ENCODE data around the gene MNT.

MNT gene

GRCh38 chr17:2371183-2372130 lies 29.4 kb downstream of the MNT start:
- TF ChIP-seq CTCF (IDR thresholded peaks at IDR 0.05; ENCODE audit: borderline replicate concordance, control extremely low read depth, extremely low read depth, insufficient read depth, missing control alignments) = no peak

DNA sequence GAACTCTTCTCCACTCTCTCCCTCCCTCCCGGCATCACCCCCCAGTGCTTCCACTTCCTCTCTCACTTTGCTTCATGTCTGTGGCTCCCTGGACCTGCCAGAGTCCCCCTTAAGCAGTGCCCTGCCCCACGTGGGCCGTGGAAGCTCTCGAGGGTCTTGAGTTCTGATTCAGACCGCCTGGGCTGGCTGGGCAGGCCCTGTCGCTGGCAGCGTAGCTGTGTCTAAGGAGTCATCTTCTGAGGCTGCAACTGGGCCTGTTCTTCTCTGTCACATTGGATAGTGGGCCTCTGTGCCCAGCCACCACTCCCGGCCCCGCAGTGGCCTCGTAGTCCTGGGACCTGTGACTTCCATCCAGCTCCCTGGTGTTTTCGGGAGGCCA lies 30.7 kb downstream of the MNT start:
- no peak for TF ChIP-seq CTCF (IDR thresholded peaks at IDR 0.05; ENCODE audit: borderline replicate concordance, control extremely low read depth, extremely low read depth, insufficient read depth, missing control alignments)
- no peak for DNase-seq (ENCODE audit: low spot score)
- in situ Hi-C loops (cut with MboI; ENCODE audit: low sequenced_read_pairs, unreplicated experiment) = no loop called here

More at GRCh38 chr17:2371183-2372130, 29.4 kb downstream of the MNT start:
- in situ Hi-C loops (cut with MboI; ENCODE audit: low sequenced_read_pairs, unreplicated experiment) = no loop called here
- DNase-seq (ENCODE audit: low spot score) = no peak

GRCh38 chr17:2369551-2370210 lies 31.2 kb downstream of the MNT start:
- in situ Hi-C loops (cut with MboI; ENCODE audit: low sequenced_read_pairs, unreplicated experiment) = no loop called here
- no peak for TF ChIP-seq CTCF (IDR thresholded peaks at IDR 0.05; ENCODE audit: borderline replicate concordance, control extremely low read depth, extremely low read depth, insufficient read depth, missing control alignments)
- DNase-seq (ENCODE audit: low spot score) = no peak

- in situ Hi-C loops (cut with MboI; ENCODE audit: low sequenced_read_pairs, unreplicated experiment) = no loop called here
- TF ChIP-seq CTCF (IDR thresholded peaks at IDR 0.05; ENCODE audit: borderline replicate concordance, control extremely low read depth, extremely low read depth, insufficient read depth, missing control alignments) = no peak
- no peak for DNase-seq (ENCODE audit: low spot score)
Measured at GRCh38 chr17:2369039-2369438, 31.8 kb downstream of the MNT start.

- no peak for TF ChIP-seq CTCF (IDR thresholded peaks at IDR 0.05; ENCODE audit: borderline replicate concordance, control extremely low read depth, extremely low read depth, insufficient read depth, missing control alignments)
- DNase-seq (ENCODE audit: low spot score) = no peak
- in situ Hi-C loops (cut with MboI; ENCODE audit: low sequenced_read_pairs, unreplicated experiment) = no loop called here
Measured at GRCh38 chr17:2368359-2368758, 32.5 kb downstream of the MNT start.

DNA sequence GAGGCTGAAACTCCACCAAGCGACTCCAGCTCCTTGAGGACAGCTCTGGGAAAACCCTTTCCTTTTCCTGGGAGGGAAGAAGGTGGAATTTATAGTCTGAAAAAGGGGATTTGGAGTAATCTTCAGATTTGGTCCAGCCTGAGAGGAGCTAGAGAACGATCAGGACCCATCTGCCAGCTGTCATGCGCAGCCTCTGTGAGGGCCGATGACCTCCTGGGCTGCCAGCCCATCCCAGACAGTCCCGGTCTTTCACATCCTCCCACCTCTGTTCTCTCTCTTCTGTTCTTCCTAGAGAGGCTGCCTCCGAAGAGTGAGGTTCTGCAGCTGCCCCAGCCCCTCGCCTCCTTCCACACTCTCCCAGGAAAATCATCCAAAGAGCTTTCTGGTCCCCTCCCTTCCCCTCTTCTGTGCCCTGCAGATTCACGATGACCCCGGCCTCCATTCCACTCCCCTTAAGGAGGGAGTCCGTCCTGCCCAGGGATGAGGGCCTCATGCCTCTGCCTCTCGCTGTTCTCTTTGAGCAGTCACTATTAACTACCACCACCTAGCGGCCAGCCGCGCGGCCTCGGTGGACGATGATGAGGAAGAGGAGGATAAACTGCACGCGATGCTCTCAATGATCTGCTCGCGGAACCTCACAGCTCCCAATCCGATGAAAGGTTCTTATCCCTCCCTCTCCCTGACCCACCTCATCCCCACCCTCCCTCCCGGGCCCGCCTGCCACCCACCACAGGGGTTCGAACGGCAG lies 33.9 kb downstream of the MNT start:
- in situ Hi-C loops (cut with MboI; ENCODE audit: low sequenced_read_pairs, unreplicated experiment) = no loop called here
- no peak for DNase-seq (ENCODE audit: low spot score)
- no peak for TF ChIP-seq CTCF (IDR thresholded peaks at IDR 0.05; ENCODE audit: borderline replicate concordance, control extremely low read depth, extremely low read depth, insufficient read depth, missing control alignments)
